ENCODE measurements around the gene RIPOR2. TPM values are rescaled to one million over a fixed set of nuclear protein-coding genes. Genes with fewer than 3 reads are reported as not detected.

The RIPOR2 gene
- total RNA-seq, 2 experiments from 2014 or later = 18.0 to 28.9 TPM

- H3K27ac ChIP-seq (ENCODE audit: low read depth, low read length, poor library complexity, severe bottlenecking) = no peak within 1 kb of the TSS
- CTCF ChIA-PET (ENCODE audit: unreplicated experiment) = no interaction called here
Measured at GRCh38 chr6:24798740-24799540, 136.8 kb downstream of the RIPOR2 start, which contains the start of gene ARMH2. Gene ARMH2, minus strand, starts transcription at chr6:24798917. Its CDS starts 60 bp downstream, at chr6:24798857.

GRCh38 chr6:24797596-24798216 is 138.1 kb downstream of the RIPOR2 start:
- no TSS peak for BruUV-seq (replicated peaks)
- H4K20me1 ChIP-seq (ENCODE audit: insufficient read depth, low read length) = no peaks in the 10 kb centered on the region
- ChIA-PET POLR2A (interaction anchor here (0.8 to 2.2 kb wide), 3 partner anchors 11 to 31 kb away, joined by 3 to 9 read pairs (median 4); no protein-coding TSS in a partner anchor), CTCF (ENCODE audit: unreplicated experiment) (no interaction called here)
- TF ChIP-seq, protein P1, sequence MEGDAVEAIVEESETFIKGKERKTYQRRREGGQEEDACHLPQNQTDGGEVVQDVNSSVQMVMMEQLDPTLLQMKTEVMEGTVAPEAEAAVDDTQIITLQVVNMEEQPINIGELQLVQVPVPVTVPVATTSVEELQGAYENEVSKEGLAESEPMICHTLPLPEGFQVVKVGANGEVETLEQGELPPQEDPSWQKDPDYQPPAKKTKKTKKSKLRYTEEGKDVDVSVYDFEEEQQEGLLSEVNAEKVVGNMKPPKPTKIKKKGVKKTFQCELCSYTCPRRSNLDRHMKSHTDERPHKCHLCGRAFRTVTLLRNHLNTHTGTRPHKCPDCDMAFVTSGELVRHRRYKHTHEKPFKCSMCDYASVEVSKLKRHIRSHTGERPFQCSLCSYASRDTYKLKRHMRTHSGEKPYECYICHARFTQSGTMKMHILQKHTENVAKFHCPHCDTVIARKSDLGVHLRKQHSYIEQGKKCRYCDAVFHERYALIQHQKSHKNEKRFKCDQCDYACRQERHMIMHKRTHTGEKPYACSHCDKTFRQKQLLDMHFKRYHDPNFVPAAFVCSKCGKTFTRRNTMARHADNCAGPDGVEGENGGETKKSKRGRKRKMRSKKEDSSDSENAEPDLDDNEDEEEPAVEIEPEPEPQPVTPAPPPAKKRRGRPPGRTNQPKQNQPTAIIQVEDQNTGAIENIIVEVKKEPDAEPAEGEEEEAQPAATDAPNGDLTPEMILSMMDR (conservative IDR thresholded peaks at IDR 0.05; ENCODE audit: low read length) = no peak
- TF ChIP-seq EZH2phosphoT487 (IDR thresholded peaks at IDR 0.05; ENCODE audit: borderline replicate concordance, low read depth, low read length) = no peak
- no peak for DNase-seq (ENCODE audit: low spot score)
- no peaks in the 10 kb centered on the region for H3K9me2 ChIP-seq (ENCODE audit: insufficient read depth, low read length)
- intact Hi-C loops (cut with micrococcal nuclease; ENCODE audit: unreplicated experiment) = no loop called here
- no peak overlapping the region for H3K4me3 ChIP-seq (ENCODE audit: low read depth, low read length, poor library complexity, severe bottlenecking)
- no peaks in the 10 kb centered on the region for H3K4me1 ChIP-seq (ENCODE audit: insufficient read depth, low read length, poor library complexity, severe bottlenecking)
- no peaks in the 10 kb centered on the region for H3K9me3 ChIP-seq (ENCODE audit: low read length)
- no peak overlapping the region for H2AFZ ChIP-seq (ENCODE audit: low read length)
- H3K79me2 ChIP-seq (ENCODE audit: insufficient read depth, low read depth, low read length) = no peaks in the 10 kb centered on the region
- no peak overlapping the region for H3K4me2 ChIP-seq (ENCODE audit: low read length)
- H3K27ac ChIP-seq (ENCODE audit: low read depth, low read length, poor library complexity, severe bottlenecking) = no peak overlapping the region
- H3K36me3 ChIP-seq (ENCODE audit: insufficient read depth, low read length) = peaks cover 3% of the 10 kb centered on the region; the same call in 1 of the 2 replicates

More at GRCh38 chr6:24798740-24799540, 136.8 kb downstream of the RIPOR2 start, which contains the start of gene ARMH2:
- TF ChIP-seq, protein P1 (conservative IDR thresholded peaks at IDR 0.05; ENCODE audit: low read length) = no peak
- TF ChIP-seq EZH2phosphoT487 (IDR thresholded peaks at IDR 0.05; ENCODE audit: borderline replicate concordance, low read depth, low read length) = no peak
- no peak within 1 kb of the TSS for H3K4me2 ChIP-seq (ENCODE audit: low read length)
- H3K9me2 ChIP-seq (ENCODE audit: insufficient read depth, low read length) = no peaks in the 10 kb centered on the region
- no TSS peak for BruUV-seq (replicated peaks)
- no peaks in the 10 kb centered on the region for H3K4me1 ChIP-seq (ENCODE audit: insufficient read depth, low read length, poor library complexity, severe bottlenecking)
- no peaks in the 10 kb centered on the region for H3K9me3 ChIP-seq (ENCODE audit: low read length)
- POLR2A ChIA-PET = interaction anchor here (1.9 to 2.2 kb wide), 2 partner anchors 9 to 12 kb away, joined by 6 to 9 read pairs; no protein-coding TSS in a partner anchor
- no peak within 1 kb of the TSS for H3K4me3 ChIP-seq (ENCODE audit: low read depth, low read length, poor library complexity, severe bottlenecking)
- intact Hi-C loops (cut with micrococcal nuclease; ENCODE audit: unreplicated experiment) = no loop called here
- H2AFZ ChIP-seq (ENCODE audit: low read length) = no peak within 1 kb of the TSS
- no peaks in the 10 kb centered on the region for H4K20me1 ChIP-seq (ENCODE audit: insufficient read depth, low read length)
- no peak for DNase-seq (ENCODE audit: low spot score)
- H3K36me3 ChIP-seq (ENCODE audit: insufficient read depth, low read length) = peaks cover 3% of the 10 kb centered on the region; the same call in 1 of the 2 replicates
- no peaks in the 10 kb centered on the region for H3K79me2 ChIP-seq (ENCODE audit: insufficient read depth, low read depth, low read length)

Measured in OCI-LY7 (cell line).